Measurements from ENCODE around the gene ZNF391.

- TF ChIP-seq POLR2A (IDR thresholded peaks at IDR 0.05; ENCODE audit: low read depth, low read length) (no peak), CTCF (conservative IDR thresholded peaks at IDR 0.05; ENCODE audit: low read depth, low read length) (no peak)
These were observed 18.2 kb upstream of the ZNF391 start for GRCh38 chr6:27370391-27370790.
